ENCODE measurements around the gene NXPE4.
"Not testable (repeated sequence)": the region's sequence is repeated elsewhere in the genome, so short reads cannot be mapped to it uniquely, and the experiment has no call there.

Gene NXPE4

GRCh38 chr11:114595571-114595970 lies at the start of gene NXPE4:
Gene NXPE4, minus strand, starts transcription at chr11:114595786. Its CDS starts 1,027 bp downstream, at chr11:114594759.
- DNase-seq (ENCODE audit: low read depth in 2 of 2): no peak

DNA sequence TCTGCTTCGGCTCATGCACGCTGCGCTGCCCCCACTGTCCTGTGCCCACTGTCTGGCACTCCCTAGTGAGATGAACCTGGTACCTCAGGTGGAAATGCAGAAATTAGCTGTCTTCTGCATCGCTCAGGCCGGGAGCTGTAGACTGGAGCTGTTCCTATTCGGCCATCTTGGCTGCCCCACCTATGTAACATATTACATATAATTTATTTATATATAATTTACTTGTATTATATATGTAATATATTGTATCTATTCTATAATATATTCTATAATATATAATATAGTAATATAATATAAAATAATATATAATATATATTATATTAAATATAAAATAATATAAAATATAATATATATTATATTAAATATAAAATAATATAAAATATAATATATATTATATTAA lies 43.9 kb upstream of the NXPE4 start:
- DNase-seq (ENCODE audit: low read depth in 2 of 2): not testable (repeated sequence)

DNA sequence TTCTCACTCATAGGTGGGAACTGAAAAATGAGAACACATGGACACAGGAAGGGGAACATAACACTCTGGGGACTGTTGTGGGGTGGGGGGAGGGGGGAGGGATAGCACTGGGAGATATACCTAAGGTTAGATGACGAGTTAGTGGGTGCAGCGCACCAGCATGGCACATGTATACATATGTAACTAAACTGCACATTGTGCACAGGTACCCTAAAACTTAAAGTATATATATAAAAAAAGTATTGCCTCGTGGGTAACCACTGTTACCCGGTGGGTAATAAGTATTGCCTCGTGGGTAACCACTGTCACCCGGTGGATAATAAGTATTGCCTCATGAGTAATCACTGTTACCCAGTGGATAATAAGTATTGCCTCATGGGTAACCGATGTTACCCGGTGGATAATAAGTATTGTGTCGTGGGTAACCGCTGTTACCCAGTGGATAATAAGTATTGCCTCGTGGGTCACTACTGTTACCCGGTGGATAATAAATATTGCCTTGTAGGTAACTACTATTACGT lies 35.9 kb upstream of the NXPE4 start:
- DNase-seq (ENCODE audit: low read depth in 2 of 2): not testable (repeated sequence)

GRCh38 chr11:114625294-114625693 lies 29.7 kb upstream of the NXPE4 start:
- DNase-seq (ENCODE audit: low read depth in 2 of 2): no peak

DNA sequence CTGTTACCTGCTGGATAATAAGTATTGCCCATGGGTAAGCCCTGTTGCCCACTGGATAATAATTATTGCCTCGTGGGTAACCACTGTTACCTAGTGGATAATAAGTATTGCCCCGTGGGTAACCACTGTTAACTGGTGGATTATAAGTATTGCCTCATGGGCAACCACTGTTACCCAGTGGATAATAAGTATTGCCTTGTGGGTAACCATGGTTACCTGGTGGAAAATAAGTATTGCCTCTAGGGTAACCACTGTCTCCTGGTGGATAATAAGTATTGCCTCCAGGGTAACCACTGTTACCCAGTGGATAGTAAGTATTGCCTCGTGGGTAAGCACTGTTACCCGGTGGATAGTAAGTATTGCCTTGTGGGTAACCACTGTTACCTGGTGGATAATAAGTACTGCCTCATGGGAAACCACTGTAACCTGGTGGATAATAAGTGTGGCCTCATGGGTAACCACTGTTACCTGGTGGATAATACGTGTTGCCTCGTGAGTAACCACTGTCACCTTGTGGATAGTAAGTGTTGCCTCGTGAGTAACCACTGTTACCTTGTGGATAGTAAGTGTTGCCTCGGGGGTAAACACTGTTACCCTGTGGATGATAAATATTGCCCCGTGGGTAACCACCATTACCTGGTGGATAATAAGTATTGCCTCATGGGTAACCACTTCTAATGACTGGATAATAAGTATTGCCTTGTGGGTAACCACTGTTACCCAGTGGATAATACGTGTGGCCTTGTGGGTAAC lies 29.0 kb upstream of the NXPE4 start:
- no peak for DNase-seq (ENCODE audit: low read depth in 2 of 2)

GRCh38 chr11:114623720-114624119 lies 28.1 kb upstream of the NXPE4 start:
- no peak for DNase-seq (ENCODE audit: low read depth in 2 of 2)

DNA sequence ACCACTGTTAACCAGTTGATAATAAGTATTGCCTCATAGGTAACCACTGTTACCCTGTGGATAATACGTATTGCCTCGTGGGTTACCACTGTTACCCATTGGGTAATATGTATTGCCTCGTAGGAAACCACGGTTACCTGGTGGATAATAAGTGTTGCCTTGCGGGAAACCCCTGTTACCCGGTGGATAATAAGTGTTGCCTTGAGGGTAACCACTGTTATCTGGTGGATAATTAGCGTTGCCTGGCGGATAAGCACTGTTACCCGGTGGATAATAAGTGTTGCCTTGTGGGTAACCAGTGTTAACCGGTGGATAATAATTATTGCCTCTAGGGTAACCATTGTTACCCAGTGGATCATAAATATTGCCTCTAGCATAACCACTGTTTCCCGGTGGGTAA lies 27.3 kb upstream of the NXPE4 start:
- no peak for DNase-seq (ENCODE audit: low read depth in 2 of 2)

- DNase-seq (ENCODE audit: low read depth in 2 of 2): no peak
Measured at GRCh38 chr11:114621950-114622809, 26.6 kb upstream of the NXPE4 start.

DNA sequence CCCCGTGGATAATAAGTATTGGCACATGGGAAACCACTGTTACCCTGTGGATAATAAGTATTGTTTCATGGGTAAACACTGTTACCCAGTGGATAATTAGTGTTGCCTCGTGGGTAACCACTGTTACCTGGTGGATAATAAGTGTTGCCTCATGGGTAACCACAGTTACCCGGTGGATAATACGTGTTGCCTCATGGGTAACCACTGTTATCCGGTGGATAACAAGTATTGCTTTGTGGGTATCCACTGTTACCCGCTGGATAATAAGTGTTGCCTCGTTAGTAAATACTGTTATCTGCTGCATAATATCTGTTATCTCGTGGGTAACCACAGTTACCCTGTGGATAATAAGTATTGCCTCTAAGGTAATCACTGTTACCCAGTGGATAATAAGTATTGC lies 25.5 kb upstream of the NXPE4 start:
- no peak for DNase-seq (ENCODE audit: low read depth in 2 of 2)

DNA sequence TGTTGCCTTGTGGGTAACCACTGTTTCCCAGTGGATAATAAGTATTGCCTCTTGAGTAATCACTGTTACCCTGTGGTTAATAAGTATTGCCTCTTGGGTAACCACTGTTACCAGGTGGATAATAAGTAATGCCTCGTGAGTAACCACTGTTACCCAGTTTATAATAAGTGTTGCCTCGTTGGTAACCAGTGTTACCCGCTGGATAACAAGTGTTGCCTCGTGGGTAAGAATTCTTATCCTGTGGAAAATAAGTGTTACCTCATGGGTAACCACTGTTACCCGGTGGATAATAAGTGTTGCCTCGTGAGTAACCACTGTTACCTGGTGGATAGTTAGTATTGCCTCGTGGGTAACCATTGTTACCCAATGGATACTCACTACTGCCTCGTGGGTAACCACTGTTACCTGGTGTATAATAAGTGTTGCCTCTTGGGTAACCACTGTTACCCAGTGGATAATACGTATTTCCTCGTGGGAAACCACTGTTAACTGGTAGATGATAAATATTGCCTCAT lies 24.1 kb upstream of the NXPE4 start:
- no peak for DNase-seq (ENCODE audit: low read depth in 2 of 2)

GRCh38 chr11:114618139-114618538 lies 22.6 kb upstream of the NXPE4 start:
- no peak for DNase-seq (ENCODE audit: low read depth in 2 of 2)

- no peak for DNase-seq (ENCODE audit: low read depth in 2 of 2)
Measured at GRCh38 chr11:114617157-114618124, 21.9 kb upstream of the NXPE4 start.

DNA sequence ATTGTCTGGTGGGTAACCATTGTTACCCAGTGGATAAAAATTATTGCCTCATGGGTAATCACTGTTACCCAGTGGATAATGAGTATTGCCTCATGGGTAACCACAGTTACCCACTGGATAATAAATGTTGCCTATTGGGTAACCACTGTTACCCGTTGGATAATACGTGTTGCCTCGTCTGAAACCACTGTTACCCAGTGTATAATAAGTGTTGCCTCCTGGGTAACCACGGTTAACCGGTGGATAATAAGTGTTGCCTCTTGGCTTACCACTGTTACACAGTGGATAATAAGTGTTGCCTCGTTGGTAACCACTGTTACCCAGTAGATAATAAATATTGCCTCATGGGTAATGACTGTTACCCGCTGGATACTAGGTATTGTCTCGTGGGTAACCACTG lies 20.9 kb upstream of the NXPE4 start:
- DNase-seq (ENCODE audit: low read depth in 2 of 2): no peak

- DNase-seq (ENCODE audit: low read depth in 2 of 2): no peak
Measured at GRCh38 chr11:114615448-114616361, 20.1 kb upstream of the NXPE4 start.

GRCh38 chr11:114614127-114614720 lies 18.6 kb upstream of the NXPE4 start:
- DNase-seq (ENCODE audit: low read depth in 2 of 2): no peak

GRCh38 chr11:114613094-114613493 lies 17.5 kb upstream of the NXPE4 start:
- not testable (repeated sequence) for DNase-seq (ENCODE audit: low read depth in 2 of 2)

DNA sequence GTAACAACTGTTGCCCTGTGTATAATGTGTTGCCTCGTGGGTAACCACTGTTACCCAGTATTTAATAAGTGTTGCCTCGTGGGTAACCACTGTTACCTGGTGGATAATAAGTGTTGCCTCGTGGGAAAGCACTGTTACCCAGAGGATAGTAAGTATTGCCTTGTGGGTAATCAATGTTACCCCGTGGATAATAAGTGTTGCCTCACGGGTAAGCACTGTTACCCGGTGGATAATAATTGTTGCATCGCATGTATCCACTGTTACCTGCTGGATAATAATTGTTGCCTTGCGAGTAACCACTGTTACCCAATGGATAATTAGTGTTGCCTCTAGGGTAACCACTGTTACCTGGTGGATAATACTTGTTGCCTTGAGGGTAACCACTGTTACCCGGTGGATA lies 17.1 kb upstream of the NXPE4 start:
- no peak for DNase-seq (ENCODE audit: low read depth in 2 of 2)

DNA sequence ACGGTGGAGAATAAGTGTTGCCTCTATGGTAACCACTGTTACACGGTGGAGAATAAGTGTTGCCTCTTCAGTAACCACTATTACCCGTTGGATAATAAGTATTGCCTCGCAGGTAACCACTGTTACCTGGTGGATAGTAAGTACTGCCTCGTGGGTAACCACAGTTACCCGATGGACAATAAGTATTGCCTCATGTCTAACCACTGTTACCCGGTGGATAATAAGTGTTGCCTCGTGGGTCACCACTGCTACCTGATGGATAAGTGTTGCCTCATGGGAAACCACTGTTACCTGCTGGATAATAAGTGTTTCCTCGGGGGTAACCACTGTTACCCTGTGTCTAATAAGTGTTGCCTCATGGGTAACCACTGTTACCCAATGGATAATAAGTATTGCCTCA lies 16.6 kb upstream of the NXPE4 start:
- not testable (repeated sequence) for DNase-seq (ENCODE audit: low read depth in 2 of 2)

- no peak for DNase-seq (ENCODE audit: low read depth in 2 of 2)
Measured at GRCh38 chr11:114610984-114611944, 15.7 kb upstream of the NXPE4 start.

Data from activated CD4-positive, alpha-beta T cell treated with anti-CD3 and anti-CD28 coated beads for 24 hours (primary cell).